Middle frontal gyrus (tissue), 1 donor: ENCODE data around the gene DIP2B.
A peak's percentile ranks its signal among the peaks of the same experiment; 100 is the strongest.
"Not testable (repeated sequence)": the region's sequence is repeated elsewhere in the genome, so short reads cannot be mapped to it uniquely, and the experiment has no call there.

ENCODE experiments used
- DNase-seq: peaks from one replicate; pipeline ENCODE4 v3.0.0-alpha.2; 2015; ENCODE audit warnings: low spot score; ENCODE audit errors: extremely low spot score

The DIP2B gene

GRCh38 chr12:50672158-50672557 is 167.4 kb downstream of the DIP2B start:
- no peak for DNase-seq

- DNase-seq: no peak
These were observed 172.0 kb downstream of the DIP2B start for GRCh38 chr12:50676756-50677155.

GRCh38 chr12:50677858-50678257 is 173.1 kb downstream of the DIP2B start:
- DNase-seq: no peak

GRCh38 chr12:50678650-50679365 is 174.0 kb downstream of the DIP2B start:
- DNase-seq: no peak

DNA sequence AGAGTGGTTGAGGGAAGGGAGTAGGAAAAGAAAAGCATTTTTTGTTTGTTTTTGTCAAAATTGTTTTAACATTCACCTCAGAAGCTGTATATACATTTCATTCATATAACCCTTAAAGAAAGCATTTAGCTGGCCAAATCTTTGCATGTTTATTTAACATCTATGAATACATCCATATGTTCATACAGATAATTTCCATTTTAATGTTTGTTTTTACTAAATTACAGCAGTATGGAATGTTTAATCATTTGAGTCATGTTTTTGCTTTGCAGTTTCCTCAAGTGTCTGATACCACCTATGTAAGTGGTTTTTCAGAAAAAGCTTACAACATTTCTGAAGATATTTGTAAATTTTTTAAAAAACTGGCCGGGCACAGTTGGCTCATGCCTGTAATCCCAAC is 174.8 kb downstream of the DIP2B start:
- DNase-seq: no peak

GRCh38 chr12:50681064-50681463 is 176.3 kb downstream of the DIP2B start:
- not testable (repeated sequence) for DNase-seq

- no peak for DNase-seq
These were observed 180.9 kb downstream of the DIP2B start for GRCh38 chr12:50685641-50686040.

DNA sequence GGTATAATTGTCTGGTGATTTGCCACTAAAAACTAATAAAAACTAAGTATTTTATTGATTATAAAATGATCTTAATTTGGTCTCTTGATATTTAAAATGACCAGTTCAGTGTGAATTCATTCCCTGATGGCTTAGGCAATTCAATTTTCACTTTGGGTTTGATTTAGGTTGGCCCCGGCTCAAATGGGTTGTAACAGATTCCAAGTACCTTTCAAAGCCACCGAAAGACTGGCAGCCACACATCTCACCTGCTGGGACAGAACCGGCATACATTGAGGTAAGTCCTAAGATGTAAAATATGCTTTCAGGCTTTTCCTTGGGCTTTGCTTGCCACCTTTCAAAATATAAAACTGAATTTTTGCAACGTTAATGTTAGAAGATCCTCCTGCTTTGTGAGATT is 181.6 kb downstream of the DIP2B start:
- no peak for DNase-seq

DNA sequence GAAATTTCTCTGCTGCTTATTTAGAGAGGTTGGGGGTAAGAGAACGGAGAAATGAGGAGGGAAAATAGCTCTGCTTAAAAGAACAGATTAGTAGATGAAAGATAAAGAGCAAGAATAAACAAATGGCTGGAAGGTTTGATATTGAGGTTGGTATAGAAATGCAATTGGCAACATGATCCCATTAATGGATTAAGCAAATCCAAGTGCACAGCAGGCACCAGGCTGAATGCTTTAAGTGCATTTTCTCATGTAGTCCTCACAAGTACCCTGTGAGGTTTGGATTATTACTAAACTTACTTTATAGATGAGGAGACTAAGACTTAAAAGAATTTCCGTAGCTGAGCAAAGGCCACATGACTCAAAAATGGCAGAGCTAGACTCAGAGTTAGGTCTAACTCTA is 182.2 kb downstream of the DIP2B start:
- no peak for DNase-seq

- DNase-seq: no peak
These were observed 184.7 kb downstream of the DIP2B start for GRCh38 chr12:50689437-50689836.

- peak; percentile 28 for DNase-seq
These were observed 186.1 kb downstream of the DIP2B start for GRCh38 chr12:50690925-50691324.

- DNase-seq: no peak
These were observed 191.2 kb downstream of the DIP2B start for GRCh38 chr12:50695961-50696360.

- DNase-seq: no peak
These were observed 192.1 kb downstream of the DIP2B start for GRCh38 chr12:50696931-50697330.

DNA sequence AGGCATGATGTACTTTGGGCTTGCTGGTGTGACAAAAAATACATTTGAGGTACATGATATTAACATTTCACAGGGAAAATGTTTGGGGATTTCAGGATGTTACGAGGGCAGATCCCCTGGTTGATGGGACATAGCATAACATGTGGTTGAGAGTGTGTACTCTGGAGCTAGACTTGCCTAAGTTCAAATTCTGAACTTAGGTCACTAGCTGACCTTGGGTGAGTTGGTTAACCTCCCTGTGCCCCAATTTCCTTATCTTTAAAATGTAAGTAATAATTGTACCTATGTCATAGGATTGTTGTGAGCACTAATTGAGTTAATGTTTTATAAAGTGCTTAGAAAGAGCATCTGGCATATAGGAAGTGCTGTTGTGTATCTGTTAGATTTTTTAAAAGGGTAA is 194.4 kb downstream of the DIP2B start:
- DNase-seq: no peak

- no peak for DNase-seq
These were observed 195.2 kb downstream of the DIP2B start for GRCh38 chr12:50699940-50700339.

GRCh38 chr12:50706606-50707005 is 201.8 kb downstream of the DIP2B start:
- DNase-seq: no peak

DNA sequence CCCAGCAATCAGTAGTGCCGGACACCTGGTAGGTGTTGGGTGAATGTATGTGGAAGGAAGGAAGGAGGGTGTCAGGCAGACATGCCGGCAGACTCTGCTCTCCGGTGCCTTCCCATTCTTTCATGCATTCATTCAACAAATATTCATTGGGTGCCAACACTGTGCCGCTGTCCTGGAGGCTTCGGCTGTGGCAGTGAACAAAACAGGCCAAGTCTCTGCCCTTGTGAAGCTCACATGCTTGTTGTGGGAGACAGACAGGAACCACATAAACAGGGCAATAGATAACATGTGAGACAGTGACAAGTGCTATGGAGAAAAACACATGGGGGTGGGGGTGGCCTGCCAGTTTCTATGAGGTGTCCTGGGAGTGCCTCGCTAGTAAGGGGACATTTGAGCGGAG is 202.6 kb downstream of the DIP2B start:
- DNase-seq: no peak

- DNase-seq: no peak
These were observed 203.8 kb downstream of the DIP2B start for GRCh38 chr12:50708631-50709030.

GRCh38 chr12:50711121-50711520 is 206.3 kb downstream of the DIP2B start:
- no peak for DNase-seq

GRCh38 chr12:50715174-50715573 is 210.4 kb downstream of the DIP2B start:
- DNase-seq: no peak

- DNase-seq: no peak
These were observed 214.0 kb downstream of the DIP2B start for GRCh38 chr12:50718760-50719159.

DNA sequence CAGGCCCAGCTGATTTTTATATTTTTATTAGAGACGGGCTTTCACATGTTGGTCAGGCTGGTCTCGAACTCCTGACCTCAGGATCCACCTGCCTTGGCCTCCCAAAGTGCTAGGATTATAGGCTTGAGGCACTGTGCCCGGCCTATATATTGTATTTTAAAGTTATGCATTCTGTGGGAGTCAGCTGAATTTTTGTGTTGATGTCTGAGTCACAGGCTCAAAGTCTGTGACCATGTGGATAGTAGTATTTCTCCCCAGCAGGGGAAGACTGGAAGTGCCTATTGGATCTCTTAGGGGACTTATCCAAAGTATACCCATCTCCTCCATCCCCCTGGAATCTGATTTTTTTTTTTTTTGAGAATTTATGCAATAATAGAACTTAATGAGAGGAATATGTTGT is 215.3 kb downstream of the DIP2B start:
- no peak for DNase-seq

GRCh38 chr12:50720501-50720900 is 215.7 kb downstream of the DIP2B start:
- no peak for DNase-seq

GRCh38 chr12:50723865-50724264 is 219.1 kb downstream of the DIP2B start:
- no peak for DNase-seq
